PC-9 (cell line): ENCODE measurements around the gene PYGO1. TPM values are rescaled to one million over a fixed set of nuclear protein-coding genes. Genes with fewer than 3 reads are reported as not detected.
A peak's percentile ranks its signal among the peaks of the same experiment; 100 is the strongest.

Experiments
- BruUV-seq: library from RNA; stranded (reverse); fragments of 400-500 nt; replicated peaks from 2 replicates; lab custom pipeline; 2021; lab: Mats Ljungman, UMichigan
- CTCF ChIA-PET: fragments of 300-600 bp; sonication (Branson Sonifier 250); formaldehyde crosslinking; loops from one replicate; lab custom pipeline; 2022; ENCODE audit warnings: antibody characterized with exemption; lab: Charles Lee
- POLR2A ChIA-PET: fragments of 300-600 bp; sonication (Branson Sonifier 250); formaldehyde crosslinking; loops from one replicate; lab custom pipeline; 2022; ENCODE audit warnings: antibody characterized with exemption; ENCODE audit not compliant: unreplicated experiment; lab: Charles Lee
- DNase-seq, 2 experiments: peaks; one replicate each; pipeline versions ENCODE4 v3.0.0 to v3.0.0-alpha.2; 2015 to 2022; ENCODE audit warnings: mixed read lengths in 1 of 2
- H2AFZ ChIP-seq: fragments of 200-600 bp; sonication (generic); 2 replicates; pipeline ENCODE4 v1.8.1; 2017; ENCODE audit warnings: antibody characterized with exemption
- H3F3A ChIP-seq: fragments of 200-600 bp; sonication (generic); 2 replicates; pipeline ENCODE4 v1.8.1; 2017; ENCODE audit warnings: antibody characterized with exemption, mild to moderate bottlenecking, low read depth; ENCODE audit not compliant: insufficient read depth
- H3K27ac ChIP-seq: fragments of 200-600 bp; sonication (generic); 2 replicates; pipeline ENCODE4 v1.6.1; 2016; ENCODE audit warnings: mixed run types
- H3K27me3 ChIP-seq: fragments of 200-600 bp; sonication (generic); 2 replicates; pipeline ENCODE4 v1.6.1; 2016; ENCODE audit warnings: low read depth, mixed run types; ENCODE audit not compliant: insufficient read depth
- H3K36me3 ChIP-seq: fragments of 200-600 bp; sonication (generic); 2 replicates; pipeline ENCODE4 v1.6.1; 2016; ENCODE audit warnings: low read depth, mixed run types
- H3K4me1 ChIP-seq: fragments of 200-600 bp; sonication (generic); replicated peaks from 2 replicates; pipeline ENCODE4 v1.6.1; 2016; ENCODE audit warnings: mixed run types; ENCODE audit not compliant: insufficient read depth
- H3K4me2 ChIP-seq: fragments of 200-600 bp; sonication (generic); 2 replicates; pipeline ENCODE4 v1.6.1; 2017; ENCODE audit warnings: mixed run types
- H3K4me3 ChIP-seq: fragments of 200-600 bp; sonication (generic); 2 replicates; pipeline ENCODE4 v1.6.1; 2016; ENCODE audit warnings: mixed run types
- H3K79me2 ChIP-seq: fragments of 200-600 bp; sonication (generic); 2 replicates; pipeline ENCODE4 v1.6.1; 2017; ENCODE audit warnings: low read depth, mixed run types
- H3K9me2 ChIP-seq: fragments of 200-600 bp; sonication (generic); 2 replicates; pipeline ENCODE4 v1.8.1; 2017; ENCODE audit warnings: mild to moderate bottlenecking; ENCODE audit not compliant: insufficient read depth
- H3K9me3 ChIP-seq: fragments of 200-600 bp; sonication (generic); 2 replicates; pipeline ENCODE4 v1.8.1; 2016; ENCODE audit warnings: low read depth; ENCODE audit not compliant: insufficient read depth
- H4K20me1 ChIP-seq: fragments of 200-600 bp; sonication (generic); 2 replicates; pipeline ENCODE4 v1.8.1; 2017; ENCODE audit not compliant: insufficient read depth
- EZH2 ChIP-seq: fragments of 200-600 bp; sonication (generic); IDR thresholded peaks from 2 replicates; pipeline ENCODE4 v1.8.0; 2017; ENCODE audit warnings: antibody characterized with exemption, low read depth
- intact Hi-C: fragments of 100-400 bp; cut with micrococcal nuclease; formaldehyde crosslinking; loops from one replicate; pipeline ENCODE4 v1.10.0; 2022; ENCODE audit not compliant: unreplicated experiment
- total RNA-seq: library from RNA; stranded (reverse); gene quantifications from 2 replicates; pipeline ENCODE4 v1.2.3, GENCODE V29; 2021
- TF ChIP-seq, protein P1 (sequence below): fragments of 200-600 bp; sonication (generic); conservative IDR thresholded peaks from 2 replicates; pipeline ENCODE4 v1.6.1; 2017; ENCODE audit warnings: mixed run types, antibody characterized with exemption, mild to moderate bottlenecking, moderate library complexity

The PYGO1 gene
- total RNA-seq, 1 experiment from 2014 or later, result 5.1 TPM

DNA sequence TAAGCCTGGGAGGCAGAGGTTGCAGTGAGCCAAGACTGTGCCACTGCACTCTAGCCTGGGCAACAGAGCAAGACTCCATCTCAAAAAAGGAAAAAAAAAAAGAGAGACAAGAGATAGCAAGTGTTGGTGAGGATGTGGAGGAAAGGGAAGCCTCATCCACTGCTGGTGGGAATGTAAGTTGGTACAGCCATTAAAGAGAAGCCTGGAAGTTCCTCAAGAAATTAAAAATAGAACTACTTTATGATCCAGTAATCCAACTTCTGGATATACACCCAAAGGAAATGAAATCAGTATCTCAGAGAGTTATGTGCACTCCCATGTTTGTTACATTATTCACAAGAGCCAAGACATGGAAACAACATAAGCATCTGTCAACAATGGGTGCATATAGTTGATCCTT, 14.9 kb downstream of the PYGO1 start:
- Histone ChIP-seq H3K79me2 (no peaks in the 10 kb centered on the region), H3K4me1 (no peaks in the 10 kb centered on the region), H3K36me3 (no peaks in the 10 kb centered on the region), H3K9me2 (no peaks in the 10 kb centered on the region), H2AFZ (no peak overlapping the region), H3K27me3 (no peaks in the 10 kb centered on the region), H3K9me3 (no peaks in the 10 kb centered on the region), H3K27ac (no peak overlapping the region), H3F3A (no peaks in the 10 kb centered on the region), H3K4me2 (no peak overlapping the region), H3K4me3 (no peak overlapping the region), H4K20me1 (no peaks in the 10 kb centered on the region)
- ChIA-PET POLR2A (no interaction called here), CTCF (no interaction called here)
- DNase-seq, result no peak
- TF ChIP-seq, protein P1, sequence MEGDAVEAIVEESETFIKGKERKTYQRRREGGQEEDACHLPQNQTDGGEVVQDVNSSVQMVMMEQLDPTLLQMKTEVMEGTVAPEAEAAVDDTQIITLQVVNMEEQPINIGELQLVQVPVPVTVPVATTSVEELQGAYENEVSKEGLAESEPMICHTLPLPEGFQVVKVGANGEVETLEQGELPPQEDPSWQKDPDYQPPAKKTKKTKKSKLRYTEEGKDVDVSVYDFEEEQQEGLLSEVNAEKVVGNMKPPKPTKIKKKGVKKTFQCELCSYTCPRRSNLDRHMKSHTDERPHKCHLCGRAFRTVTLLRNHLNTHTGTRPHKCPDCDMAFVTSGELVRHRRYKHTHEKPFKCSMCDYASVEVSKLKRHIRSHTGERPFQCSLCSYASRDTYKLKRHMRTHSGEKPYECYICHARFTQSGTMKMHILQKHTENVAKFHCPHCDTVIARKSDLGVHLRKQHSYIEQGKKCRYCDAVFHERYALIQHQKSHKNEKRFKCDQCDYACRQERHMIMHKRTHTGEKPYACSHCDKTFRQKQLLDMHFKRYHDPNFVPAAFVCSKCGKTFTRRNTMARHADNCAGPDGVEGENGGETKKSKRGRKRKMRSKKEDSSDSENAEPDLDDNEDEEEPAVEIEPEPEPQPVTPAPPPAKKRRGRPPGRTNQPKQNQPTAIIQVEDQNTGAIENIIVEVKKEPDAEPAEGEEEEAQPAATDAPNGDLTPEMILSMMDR, result no peak
- TF ChIP-seq EZH2, result no peak
- BruUV-seq, result no TSS peak
- intact Hi-C loops, result no loop called here

DNA sequence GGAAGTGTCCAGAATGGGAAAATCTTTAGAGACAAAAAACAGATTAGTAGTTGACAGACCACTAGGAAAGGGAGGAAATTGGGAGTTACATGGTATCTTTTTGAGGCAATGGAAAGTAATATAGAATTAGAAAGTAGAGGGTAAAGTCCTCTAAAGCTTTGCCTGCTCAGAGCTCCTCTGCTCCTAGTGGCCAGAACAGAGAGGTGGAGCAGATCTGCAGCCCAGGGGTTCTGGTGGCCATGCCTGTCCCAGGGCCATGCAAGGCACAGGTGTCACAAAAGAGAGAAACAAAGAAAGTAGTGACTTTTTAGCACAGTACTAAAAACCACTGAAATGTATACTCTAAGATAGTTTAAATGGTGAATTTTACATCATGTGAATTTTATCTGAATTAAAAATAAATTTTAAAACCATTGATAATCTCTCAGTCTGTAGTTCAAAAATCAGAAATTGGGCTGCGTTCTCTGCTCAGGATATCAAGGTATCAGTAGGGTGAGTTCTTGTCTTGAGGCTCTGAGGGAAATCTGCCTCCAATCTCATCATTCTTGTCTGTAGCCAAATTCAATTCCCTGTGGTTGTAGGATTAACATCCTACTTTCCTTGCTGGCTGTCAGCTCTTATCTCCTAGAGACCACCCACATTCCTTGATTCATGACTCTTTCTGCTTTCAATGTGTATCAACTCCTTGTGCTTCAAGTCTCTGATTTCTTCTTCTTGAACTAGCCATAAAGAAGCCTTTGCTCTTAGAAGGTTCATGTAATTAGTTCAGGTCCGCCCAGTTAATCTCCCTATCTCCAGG, 23.6 kb downstream of the PYGO1 start:
- Histone ChIP-seq H3K4me1 (no peaks in the 10 kb centered on the region), H3K27ac (no peak overlapping the region), H4K20me1 (no peaks in the 10 kb centered on the region), H2AFZ (no peak overlapping the region), H3F3A (no peaks in the 10 kb centered on the region), H3K9me2 (no peaks in the 10 kb centered on the region), H3K36me3 (no peaks in the 10 kb centered on the region), H3K27me3 (no peaks in the 10 kb centered on the region), H3K9me3 (no peaks in the 10 kb centered on the region), H3K4me2 (no peak overlapping the region), H3K79me2 (no peaks in the 10 kb centered on the region), H3K4me3 (no peak overlapping the region)
- BruUV-seq, result no TSS peak
- ChIA-PET CTCF (no interaction called here), POLR2A (no interaction called here)
- DNase-seq, result no peak
- intact Hi-C loops, result no loop called here
- TF ChIP-seq EZH2, result no peak
- TF ChIP-seq, protein P1, result 0 out of 2 replicates have a peak, but pooled peaks have one; percentile 22

DNA sequence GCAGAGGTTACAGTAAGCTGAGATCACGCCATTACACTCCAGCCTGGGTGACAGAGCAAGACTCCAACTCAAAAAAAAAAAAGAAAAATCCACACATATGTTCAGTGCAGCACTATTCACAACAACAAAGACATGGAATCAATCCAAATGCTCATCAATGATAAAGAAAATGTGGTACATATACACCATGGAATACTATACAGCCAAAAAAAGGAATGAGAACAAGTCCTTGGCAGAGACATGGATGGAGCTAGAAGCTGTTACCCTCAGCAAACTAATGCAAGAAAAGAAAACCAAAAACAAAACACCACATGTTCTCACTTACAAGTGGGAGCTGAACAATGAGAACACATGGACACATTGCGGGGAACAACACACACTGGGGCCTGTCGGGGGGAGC, 25.5 kb downstream of the PYGO1 start:
- BruUV-seq, result no TSS peak
- Histone ChIP-seq H3K27ac (no peak overlapping the region), H3K4me3 (no peak overlapping the region), H3K9me3 (no peaks in the 10 kb centered on the region), H3K9me2 (no peaks in the 10 kb centered on the region), H3K79me2 (no peaks in the 10 kb centered on the region), H3K36me3 (no peaks in the 10 kb centered on the region), H3K4me1 (no peaks in the 10 kb centered on the region), H4K20me1 (no peaks in the 10 kb centered on the region), H2AFZ (no peak overlapping the region), H3K4me2 (no peak overlapping the region), H3K27me3 (no peaks in the 10 kb centered on the region), H3F3A (no peaks in the 10 kb centered on the region)
- ChIA-PET CTCF (no interaction called here), POLR2A (no interaction called here)
- no peak for TF ChIP-seq EZH2
- TF ChIP-seq, protein P1, result no peak
- intact Hi-C loops, result no loop called here
- no peak for DNase-seq
